Mammary epithelial cell (primary cell): Measurements from ENCODE around the gene ATP7A.

Source experiments
- EZH2 ChIP-seq: IDR thresholded peaks from 2 replicates; pipeline ENCODE4 v1.6.1; 2012; ENCODE audit warnings: low read length, inconsistent platforms, borderline replicate concordance
- TF ChIP-seq, protein P1 (sequence below), 2 donors: IDR thresholded peaks in 1 of 2; conservative IDR thresholded peaks in 1 of 2; 2 replicates each; pipeline ENCODE4 v1.5.1; 2011 to 2012; ENCODE audit warnings: inconsistent platforms in 2 of 2, low read length in 2 of 2, mild to moderate bottlenecking in 2 of 2, control low read depth in 1 of 2, low read depth in 1 of 2; ENCODE audit not compliant: insufficient read depth in 1 of 2; ENCODE audit errors: extremely low read depth in 1 of 2

DNA sequence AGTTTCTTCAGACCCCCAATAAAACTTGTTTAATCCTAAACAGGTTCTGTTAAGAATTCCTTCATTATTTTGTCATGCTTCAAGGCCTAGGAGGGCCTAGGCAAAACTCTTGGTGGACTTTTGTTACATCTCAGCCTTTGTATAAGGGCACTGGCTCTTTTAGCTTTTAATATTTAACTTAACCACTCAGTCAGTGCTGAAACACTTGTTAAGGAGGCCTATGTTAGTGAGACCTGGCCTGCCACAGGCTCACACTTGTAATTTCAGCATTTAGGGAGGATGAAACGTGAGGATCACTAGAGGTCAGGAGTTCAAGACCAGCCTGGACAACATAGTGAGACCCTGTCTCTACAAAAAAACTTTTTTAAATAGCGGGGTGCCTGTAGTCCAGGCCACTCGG lies 160.8 kb downstream of the ATP7A start:
- TF ChIP-seq, protein P1, sequence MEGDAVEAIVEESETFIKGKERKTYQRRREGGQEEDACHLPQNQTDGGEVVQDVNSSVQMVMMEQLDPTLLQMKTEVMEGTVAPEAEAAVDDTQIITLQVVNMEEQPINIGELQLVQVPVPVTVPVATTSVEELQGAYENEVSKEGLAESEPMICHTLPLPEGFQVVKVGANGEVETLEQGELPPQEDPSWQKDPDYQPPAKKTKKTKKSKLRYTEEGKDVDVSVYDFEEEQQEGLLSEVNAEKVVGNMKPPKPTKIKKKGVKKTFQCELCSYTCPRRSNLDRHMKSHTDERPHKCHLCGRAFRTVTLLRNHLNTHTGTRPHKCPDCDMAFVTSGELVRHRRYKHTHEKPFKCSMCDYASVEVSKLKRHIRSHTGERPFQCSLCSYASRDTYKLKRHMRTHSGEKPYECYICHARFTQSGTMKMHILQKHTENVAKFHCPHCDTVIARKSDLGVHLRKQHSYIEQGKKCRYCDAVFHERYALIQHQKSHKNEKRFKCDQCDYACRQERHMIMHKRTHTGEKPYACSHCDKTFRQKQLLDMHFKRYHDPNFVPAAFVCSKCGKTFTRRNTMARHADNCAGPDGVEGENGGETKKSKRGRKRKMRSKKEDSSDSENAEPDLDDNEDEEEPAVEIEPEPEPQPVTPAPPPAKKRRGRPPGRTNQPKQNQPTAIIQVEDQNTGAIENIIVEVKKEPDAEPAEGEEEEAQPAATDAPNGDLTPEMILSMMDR (conservative IDR thresholded peaks at IDR 0.05 in 1 of 2, IDR thresholded peaks at IDR 0.05 in 1 of 2; ENCODE audit: extremely low read depth in 1 of 2, insufficient read depth in 1 of 2, low read depth in 1 of 2, low read length in 2 of 2), result no peak
- TF ChIP-seq EZH2, result no peak
